LNCAP (cell line): ENCODE measurements around the gene TTLL5.

ENCODE experiments used
- TF ChIP-seq, protein P1 (sequence below): fragments of 450-650 bp; IDR thresholded peaks from 2 replicates; pipeline ENCODE4 v1.5.1; 2017; ENCODE audit warnings: mild to moderate bottlenecking

TTLL5 gene

DNA sequence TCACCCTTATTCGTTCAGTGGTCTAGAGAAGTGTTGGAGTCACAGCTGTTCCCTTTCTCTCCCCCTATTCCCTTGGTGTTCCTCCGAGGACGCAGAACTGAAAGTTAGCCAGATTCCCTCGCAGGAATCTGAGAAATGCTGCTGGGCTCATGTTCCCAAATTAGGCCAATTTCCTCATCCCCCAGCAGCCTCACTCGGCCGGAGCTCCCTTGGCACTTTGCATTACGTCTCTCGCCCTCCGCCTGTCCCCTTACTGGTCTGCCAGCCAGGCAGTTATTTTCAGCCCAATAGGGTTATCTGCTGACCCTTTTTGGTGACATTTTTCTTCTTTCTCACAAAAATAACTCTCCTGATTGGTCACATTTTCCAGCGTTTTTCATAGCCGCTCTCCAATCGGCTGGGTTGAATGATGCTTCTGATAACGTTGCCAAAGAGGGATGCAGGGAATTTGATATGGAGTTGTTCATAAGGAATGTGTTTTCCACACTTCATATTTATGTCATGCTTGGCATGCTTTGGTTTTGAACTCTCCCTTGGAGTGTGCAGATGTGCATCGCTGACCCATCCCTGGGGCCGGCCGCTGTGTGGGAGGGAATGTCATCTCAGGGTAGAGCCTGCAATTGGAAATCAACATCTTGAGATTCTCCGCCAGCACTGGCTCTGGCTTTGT is 334.5 kb downstream of the TTLL5 start:
- TF ChIP-seq, protein P1, sequence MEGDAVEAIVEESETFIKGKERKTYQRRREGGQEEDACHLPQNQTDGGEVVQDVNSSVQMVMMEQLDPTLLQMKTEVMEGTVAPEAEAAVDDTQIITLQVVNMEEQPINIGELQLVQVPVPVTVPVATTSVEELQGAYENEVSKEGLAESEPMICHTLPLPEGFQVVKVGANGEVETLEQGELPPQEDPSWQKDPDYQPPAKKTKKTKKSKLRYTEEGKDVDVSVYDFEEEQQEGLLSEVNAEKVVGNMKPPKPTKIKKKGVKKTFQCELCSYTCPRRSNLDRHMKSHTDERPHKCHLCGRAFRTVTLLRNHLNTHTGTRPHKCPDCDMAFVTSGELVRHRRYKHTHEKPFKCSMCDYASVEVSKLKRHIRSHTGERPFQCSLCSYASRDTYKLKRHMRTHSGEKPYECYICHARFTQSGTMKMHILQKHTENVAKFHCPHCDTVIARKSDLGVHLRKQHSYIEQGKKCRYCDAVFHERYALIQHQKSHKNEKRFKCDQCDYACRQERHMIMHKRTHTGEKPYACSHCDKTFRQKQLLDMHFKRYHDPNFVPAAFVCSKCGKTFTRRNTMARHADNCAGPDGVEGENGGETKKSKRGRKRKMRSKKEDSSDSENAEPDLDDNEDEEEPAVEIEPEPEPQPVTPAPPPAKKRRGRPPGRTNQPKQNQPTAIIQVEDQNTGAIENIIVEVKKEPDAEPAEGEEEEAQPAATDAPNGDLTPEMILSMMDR, result no peak

DNA sequence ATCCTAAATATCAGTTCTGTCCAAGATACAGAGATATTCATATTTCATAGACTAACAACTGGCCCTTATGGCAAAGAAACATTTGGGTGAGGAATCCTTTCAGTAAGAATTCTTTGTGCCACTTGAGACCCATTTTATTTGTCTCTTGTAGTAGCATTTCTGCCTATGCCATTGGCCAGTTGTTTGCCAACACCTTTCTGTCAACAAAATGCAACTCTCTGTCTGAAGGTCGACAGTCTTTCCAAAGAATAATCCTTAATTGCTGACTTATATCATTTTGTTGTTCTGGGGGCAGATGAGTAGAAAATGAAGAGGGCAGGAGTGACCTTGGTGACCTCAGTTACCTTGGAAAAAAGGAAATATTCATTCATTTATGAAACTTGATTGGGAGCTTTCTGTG is 335.4 kb downstream of the TTLL5 start:
- TF ChIP-seq, protein P1, result no peak

- TF ChIP-seq, protein P1, result no peak
These were observed 338.6 kb downstream of the TTLL5 start for GRCh38 chr14:75999511-76000190.

GRCh38 chr14:76002383-76002782 is 341.3 kb downstream of the TTLL5 start:
- TF ChIP-seq, protein P1, result no peak
